Activated naive CD8-positive, alpha-beta T cell treated with anti-CD3 and anti-CD28 coated beads, Interleukin-2, amount 50 U/mL, for 16 hours (primary cell): Measurements from ENCODE around the gene COX7A1.
"Not testable (repeated sequence)": the region's sequence is repeated elsewhere in the genome, so short reads cannot be mapped to it uniquely, and the experiment has no call there.

Experiments used
- DNase-seq: peaks from one replicate; pipeline ENCODE4 v3.0.0-alpha.2; 2020; ENCODE audit warnings: low read depth, low spot score

COX7A1 gene

DNA sequence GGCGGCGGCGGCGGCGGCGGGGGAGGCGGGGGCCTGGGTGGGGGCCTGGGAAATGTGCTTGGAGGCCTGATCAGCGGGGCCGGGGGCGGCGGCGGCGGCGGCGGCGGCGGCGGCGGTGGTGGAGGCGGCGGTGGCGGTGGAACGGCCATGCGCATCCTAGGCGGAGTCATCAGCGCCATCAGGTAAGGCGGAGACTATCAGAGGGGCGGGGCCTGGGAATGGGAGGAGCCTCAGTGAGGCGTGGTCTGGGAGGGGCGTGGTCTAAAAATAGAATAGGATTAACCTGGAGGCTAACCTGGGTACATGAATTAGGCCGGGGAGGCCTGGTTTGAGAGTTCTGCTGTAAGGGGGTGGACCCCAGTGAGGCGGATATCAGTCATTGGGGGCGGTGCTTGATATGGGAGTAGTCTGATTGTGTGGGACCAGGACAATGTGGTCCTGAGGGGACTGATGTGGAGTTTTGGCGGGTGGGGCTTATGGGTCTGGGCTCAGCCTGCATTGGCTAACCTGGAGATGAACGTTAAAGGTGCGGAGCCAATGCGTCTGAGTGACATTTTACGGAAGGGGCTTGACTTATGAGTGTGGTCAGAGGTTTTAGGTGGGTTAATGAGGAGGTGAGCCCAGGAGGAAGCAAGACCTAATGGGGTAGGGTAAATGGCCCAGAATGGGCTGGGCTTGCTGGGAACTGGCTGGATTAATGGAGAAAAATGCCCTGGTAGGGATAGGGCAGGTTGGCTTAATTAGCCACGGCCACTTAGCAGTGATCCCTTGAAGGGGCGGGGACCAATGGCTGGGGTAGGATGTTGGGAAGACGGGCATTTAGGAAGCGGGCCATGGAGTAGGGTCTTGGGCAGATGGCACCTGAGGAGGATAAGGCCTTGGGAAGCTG, 11.0 kb downstream of the COX7A1 start:
- peak; percentile 68 for DNase-seq

DNA sequence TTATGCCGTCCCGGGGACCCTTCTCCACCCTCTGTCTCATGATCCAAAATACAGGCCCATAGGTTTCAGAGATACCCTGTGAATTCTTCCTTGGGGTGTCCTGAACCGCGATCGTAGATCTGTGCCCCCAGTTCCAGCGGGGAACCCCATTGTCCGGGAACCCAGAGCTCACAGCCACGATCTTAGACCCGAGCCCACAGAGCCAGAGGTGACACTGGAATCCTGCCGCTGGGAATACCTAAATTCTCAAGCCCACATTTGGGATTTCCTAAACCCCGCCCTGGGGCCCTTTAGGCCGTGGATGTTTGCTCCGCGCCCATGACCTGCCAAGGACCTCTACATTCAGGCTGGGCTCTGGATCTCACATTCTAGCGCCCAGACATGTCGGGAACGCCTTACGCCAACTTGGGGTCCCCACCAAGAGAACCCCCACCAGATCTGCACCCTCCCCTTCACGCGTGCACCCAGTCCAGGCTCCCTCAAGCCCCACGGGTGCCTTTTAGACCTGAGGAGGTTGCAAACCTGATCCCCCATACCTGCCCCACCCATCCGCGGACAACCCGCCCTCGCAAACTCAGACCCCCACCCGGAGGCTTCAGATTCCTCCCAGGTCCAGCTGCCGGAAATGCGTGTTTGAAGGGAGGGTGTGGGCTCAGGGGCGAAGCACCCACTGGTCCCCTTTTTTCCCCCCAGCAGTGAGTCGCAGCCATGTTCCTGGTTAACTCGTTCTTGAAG, 11.8 kb downstream of the COX7A1 start:
- DNase-seq: no peak

DNA sequence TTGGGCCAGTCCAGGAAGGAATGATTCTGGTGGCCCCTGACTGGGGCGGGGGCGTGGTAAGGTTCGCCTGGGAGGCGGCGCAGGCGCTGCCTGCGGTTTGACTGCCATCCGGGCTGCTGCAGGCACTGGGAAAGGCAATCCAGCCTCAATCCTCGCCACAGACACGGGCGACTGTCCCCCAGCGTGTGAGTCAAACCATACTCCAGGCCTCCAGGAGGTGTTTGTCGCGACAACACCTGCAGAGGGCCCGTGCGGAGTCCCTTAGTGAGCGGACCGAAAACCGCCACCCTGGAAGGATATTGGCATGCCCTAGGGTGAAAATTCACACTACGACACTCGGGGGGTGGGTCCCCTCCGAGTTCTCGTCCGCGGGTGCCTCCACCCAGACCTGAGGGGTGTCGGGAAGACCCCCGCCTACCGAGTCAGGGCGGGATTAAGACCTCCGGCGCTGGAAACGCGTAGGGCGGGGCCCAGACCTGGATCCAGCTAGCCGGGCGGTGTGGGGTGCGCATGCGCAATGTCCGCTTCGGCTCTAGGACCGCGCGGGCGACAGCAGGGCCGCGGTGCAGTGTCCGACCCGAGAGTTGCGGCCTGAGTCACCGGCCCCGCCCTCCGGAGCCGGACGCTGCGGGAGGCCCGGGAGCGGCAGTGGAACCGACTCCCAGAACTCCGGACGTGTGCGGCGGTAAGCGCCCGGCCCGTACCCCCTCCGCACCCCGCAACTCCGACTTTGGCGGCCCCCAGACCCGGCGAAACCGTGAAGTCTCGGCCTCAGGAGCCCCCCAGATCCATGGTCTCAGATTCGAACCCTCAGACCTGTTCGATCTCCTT, 12.6 kb downstream of the COX7A1 start, which contains the start of gene CAPNS1:
TSS of gene CAPNS1 (plus strand) at position 594 of the 831 bp plus-strand sequence. CDS start 946 bp downstream, outside the sequence.
- peak; percentile 73 for DNase-seq

DNA sequence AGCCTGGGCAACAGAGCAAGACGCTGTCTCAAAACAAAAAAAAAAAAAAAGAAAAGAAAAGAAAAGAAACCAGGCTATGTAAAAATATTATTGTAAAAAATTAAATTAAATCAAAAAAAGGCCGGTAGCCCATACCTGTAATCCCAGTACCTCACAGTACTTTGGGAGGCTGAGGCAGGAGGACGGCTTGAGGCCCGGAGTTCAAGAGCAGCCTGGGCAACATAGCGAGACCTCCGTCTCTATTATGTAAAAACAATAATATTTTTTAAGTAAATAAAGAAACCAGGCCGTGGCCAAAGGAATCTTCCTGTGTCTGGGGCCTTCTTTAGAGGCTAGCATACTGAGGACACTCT, 13.2 kb downstream of the COX7A1 start:
- DNase-seq: no peak

DNA sequence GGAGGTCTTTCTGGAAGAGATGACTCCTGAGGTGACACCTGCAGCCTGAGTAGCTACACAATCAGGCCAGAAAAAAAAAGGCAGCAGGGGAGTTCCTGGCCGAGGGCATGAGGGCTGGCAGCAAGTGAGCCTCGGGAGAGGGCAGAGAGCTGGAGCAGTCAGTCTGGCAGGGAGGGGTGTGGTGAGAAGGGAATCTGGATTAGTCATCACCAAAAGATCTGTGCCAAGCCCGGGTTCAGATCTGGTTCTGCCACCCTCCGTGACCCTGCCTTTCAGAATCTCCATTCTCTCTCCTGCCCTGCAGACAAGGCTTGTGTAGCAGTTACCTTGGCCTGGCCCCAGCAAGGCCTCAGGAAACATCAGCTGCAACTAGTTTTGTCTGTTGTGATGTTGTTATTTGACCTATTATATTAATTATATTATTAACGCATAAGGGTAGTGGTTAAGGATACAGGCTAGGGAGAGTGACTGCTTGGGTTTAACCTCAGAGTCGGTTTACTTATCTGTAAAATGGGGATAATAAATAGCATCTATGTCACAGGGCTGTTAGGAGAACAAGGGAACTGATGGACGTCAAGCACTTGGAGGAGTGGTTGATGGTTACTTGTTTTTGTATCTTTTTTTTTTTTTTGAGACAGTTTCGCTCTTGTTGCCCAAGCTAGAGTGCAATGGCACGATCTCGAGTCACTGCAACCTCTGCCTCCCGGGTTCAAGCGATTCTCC, 15.1 kb downstream of the COX7A1 start:
- DNase-seq: no peak

DNA sequence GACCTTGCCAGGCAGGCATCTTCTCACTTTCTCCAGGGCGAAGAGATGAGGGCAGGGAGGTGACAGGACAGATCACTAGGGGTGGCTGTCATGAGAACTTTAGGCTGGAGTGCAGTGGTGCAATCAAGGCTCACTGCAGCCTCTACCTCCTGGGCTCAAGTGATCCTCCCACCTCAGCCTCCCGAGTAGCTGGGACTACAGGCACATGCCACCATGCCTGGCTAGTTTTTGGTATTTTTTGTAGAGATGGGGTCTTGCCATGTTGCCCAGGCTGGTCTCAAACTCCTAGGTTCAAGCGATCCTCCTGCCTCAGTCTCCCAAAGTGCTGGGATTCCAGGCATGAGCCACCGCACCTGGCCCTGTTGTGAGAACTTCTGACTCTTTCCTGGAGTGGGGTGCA, 17.4 kb downstream of the COX7A1 start:
- not testable (repeated sequence) for DNase-seq

DNA sequence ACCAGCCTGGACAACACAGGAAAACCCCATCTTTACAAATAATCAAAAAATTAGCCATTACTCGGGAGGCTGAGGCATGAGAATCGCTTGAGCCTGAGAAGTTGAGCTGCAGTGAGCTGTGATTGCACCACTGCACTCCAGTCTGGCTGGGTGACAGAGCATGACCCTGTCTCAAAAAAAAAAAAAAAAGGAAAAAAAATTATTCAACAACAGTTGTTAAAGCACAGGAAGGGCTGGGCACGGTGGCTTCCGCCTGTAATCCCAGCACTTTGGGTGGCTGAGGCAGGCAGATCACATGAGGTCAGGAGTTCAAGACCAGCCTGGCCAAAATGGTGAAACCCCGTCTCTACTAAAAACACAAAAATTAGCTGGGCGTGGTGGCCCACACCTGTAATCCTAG, 21.0 kb downstream of the COX7A1 start:
- DNase-seq: not testable (repeated sequence)

DNA sequence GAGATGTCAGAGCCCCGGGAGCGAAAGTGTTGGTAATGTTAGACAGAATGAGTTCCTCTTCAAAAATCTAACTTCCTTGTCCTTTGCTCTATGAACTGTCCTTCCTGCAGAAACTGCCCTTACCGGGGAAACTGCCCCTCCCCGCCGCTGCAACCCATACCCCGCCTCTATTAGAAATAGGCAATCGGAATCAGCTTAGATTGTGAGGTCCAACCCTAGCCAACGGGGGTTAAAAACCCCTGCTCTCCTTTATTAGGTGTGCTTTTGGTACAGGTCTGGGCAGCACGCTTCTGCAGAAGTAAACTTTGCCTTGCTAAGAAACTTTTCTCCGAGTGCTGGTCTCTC, 23.9 kb downstream of the COX7A1 start:
- DNase-seq: no peak

DNA sequence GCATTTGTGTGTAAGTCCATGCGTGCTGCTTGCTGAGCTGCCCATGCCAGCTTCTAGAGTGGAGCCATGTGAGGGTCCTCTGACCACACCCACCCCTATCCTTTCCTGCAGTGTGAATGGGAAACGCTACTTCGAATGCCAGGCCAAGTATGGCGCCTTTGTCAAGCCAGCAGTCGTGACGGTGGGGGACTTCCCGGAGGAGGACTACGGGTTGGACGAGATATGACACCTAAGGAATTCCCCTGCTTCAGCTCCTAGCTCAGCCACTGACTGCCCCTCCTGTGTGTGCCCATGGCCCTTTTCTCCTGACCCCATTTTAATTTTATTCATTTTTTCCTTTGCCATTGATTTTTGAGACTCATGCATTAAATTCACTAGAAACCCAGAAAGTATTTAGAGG, 26.7 kb downstream of the COX7A1 start:
- no peak for DNase-seq

DNA sequence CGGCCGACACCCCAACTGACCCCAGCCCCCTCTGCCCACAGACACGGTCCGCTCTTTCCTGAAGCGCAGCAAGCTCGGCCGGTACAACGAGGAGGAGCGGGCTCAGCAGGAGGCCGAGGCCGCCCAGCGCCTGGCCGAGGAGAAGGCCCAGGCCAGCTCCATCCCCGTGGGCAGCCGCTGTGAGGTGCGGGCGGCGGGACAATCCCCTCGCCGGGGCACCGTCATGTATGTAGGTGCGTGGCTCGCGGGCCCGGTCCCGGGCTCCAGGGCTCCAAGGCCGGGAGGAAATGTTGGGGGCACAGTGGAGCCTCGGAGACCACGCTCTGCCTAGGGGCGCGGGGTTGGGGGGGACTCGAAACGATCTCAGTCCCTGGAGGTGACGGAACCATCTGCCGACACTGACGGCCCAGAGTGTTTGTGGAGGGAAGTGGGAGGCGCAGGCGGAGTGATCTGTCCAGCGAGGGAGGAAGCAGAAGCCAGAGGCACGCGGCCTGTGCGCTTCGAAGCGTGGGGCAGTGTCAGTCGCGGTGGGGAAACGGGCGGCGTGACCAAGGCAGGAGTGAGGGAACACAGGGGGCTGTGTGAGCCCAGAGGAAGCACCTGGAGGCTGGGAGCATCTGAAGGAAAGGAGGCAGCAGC, 30.6 kb downstream of the COX7A1 start:
- no peak for DNase-seq

DNA sequence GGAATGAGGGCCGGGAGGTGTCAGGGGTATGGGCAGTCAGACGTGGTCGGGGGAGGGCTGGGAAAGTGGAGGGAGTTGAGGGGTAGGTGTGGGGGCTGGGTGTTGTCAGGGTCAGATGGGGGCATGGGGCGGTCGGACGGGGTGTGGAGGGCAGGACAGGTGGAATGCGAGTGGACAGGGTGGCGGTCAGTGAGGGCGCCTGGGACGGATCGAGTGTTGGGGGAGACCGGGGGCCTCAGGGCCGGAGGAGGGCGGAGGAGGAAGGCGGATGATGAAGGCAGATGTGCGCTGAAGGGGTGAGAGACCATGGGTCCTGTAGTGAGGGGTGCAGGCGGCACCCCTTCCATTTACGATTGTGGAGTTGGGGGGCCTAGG, 31.3 kb downstream of the COX7A1 start:
- DNase-seq: no peak

DNA sequence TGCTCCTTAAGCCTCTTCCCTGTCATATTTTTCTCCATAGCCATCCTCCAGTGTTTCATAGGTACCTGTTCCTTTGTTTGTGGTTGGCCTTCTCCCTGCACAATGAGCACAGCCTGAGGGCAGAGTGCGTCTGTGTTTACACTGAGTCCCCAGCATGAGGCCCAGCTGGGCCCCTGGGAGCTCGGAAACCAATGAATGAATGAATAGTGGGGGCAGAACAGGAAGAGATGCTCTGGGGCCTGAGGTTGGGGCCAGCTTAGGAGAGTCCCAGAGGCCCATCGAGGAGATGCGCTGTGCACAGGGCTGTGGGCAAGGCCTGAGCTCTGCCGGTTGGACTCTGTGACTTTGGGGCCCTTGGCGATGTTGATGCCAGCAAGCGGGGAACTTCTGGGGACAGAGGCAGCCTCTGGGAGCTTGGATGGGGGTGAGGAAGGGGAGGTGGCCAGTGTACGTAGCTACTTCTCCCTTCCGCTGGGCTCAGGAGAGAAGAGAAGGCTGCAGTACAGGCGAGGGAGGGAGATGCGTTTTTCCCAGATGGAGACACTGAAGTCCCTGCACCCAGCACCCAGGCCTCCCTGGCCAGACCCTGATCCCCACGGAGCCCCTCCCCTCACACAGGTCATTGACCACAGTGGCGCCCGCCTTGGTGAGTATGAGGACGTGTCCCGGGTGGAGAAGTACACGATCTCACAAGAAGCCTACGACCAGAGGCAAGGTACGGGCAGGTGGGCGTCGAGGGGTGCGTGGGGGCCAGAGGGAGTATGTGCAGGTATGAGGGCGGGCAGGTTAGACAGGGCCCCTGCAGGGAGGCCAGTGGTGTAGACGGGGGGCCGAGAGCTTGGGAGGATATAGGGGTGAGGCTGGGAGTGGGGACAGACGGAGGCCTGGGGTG, 31.9 kb downstream of the COX7A1 start:
- no peak for DNase-seq

DNA sequence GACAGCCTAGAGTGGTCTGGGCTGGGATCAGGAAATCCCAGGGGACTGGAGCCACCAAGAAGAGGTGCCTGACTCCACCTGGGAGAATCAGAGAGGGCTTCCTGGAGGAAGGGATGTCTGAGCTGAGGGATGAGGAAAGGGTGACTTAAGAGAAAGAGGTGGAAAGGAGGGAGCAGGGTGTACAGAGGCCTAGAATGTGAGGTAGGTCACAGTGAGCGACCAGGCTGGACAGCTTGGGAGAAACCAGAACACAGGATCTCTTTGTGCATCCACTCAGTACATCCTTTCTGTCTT, 36.0 kb downstream of the COX7A1 start:
- DNase-seq: no peak

DNA sequence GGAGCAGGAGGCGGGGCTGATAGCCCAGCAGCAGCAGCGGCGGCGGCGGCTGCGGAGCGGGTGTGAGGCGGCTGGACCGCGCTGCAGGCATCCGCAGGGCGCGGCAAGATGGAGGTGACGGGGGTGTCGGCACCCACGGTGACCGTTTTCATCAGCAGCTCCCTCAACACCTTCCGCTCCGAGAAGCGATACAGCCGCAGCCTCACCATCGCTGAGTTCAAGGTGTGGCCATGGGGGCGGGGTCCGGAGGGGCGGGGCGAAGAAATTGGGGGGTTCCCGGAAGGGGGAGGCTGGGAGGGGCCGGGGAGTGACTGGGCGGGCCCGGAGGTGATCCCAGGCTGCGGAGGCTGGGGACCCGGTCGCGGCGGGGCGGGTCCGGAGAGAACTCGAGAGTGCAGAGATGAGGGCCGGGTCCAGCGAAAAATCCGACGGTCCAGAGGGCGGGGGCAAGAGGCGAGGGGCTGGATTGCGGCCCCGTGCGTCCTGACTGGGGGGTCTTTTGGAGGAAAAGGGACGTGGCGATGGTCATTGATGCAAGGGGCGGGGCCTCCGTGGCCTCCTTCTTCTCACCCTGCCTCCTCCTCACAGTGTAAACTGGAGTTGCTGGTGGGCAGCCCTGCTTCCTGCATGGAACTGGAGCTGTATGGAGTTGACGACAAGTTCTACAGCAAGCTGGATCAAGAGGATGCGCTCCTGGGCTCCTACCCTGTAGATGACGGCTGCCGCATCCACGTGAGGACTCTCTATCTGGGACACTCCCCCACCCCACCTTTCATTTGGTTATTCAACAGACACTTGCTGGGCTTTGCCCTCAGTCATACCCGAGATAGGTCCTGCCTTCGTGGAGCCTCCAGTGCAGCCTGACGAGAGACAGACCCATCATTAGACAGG, 36.5 kb downstream of the COX7A1 start, which contains the start of gene TBCB:
TSS of gene TBCB (plus strand) at position 16 of the 891 bp plus-strand sequence. CDS start at position 109, 93 bp downstream.
- peak; percentile 87 for DNase-seq

DNA sequence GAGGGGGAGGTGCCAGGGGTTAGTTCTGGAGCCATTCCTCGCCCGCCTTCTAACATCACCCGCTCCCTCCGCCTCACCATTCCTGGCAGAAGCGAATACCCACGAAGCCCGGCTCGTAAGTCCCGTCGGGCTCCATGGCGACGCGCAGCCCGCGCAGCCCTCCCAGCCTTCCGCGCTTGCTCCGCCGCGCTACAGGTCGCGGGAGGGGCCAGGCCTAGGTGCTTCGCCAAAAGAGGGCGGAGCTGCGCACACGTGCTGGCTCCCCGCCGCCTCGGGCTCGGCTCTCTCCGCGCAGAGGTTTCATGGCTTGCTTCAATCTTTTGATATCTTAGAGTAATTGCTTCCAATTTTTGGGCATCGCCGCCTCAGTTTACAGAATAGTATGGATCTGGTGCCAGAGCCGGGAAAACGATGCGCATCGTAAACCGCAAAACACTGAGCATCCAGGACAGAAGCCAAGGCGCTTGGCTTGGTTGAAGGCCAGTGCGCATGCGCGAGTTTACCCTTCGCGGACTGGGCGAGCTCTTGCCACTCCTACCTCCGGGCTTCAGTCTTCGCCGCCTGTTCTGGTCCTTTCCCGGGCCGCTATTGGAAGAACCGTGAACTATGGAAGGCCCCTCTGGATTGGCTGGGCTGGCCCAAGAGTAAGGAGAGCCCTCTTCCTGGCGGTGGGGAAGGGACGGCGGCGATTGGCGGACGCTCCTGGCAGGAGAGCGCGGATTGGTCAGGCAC, 37.4 kb downstream of the COX7A1 start, which contains the start of gene POLR2I:
TSS of gene POLR2I (minus strand) at position 155 of the 732 bp plus-strand sequence. CDS start at position 136, 19 bp downstream.
- DNase-seq: peak; percentile 92

DNA sequence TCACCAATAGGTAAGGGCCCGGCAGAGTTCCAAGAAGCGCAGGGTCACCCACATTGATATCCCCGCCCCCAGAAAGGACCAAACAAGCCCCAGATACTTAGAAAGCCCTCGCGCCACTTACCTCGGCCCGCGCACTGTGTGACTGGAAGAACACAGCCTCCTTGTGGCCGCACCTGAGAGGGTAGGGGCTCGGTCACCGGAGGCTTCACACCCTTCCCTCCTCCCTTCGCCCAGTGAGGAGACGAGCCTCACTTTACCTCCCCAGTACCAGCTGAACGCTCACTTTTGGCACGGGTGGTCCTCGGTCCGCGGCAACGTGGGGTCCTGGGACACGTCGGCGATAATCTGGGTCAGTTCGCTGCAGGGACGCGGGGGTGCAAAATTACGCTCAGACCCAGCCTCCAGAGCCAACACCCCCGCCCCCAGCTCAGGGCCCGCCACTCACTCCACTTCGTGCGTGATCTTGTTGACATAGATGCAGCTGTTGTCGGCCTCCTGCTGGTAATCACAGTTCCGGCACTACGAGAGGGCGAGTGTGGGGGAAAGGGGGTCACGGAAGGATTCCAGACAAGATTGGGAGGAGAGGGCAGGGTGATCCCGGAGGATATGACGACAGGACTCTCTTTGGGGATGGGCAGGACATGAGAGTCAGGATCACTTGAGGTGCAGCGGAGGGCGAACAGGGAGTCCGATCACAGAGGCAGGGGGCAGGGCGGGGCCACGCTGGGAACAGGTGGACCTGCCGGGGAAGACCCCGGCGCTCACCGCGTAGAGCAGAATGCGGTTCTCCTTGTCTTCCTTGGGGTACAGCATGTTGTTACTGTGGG, 38.1 kb downstream of the COX7A1 start:
- DNase-seq: no peak

DNA sequence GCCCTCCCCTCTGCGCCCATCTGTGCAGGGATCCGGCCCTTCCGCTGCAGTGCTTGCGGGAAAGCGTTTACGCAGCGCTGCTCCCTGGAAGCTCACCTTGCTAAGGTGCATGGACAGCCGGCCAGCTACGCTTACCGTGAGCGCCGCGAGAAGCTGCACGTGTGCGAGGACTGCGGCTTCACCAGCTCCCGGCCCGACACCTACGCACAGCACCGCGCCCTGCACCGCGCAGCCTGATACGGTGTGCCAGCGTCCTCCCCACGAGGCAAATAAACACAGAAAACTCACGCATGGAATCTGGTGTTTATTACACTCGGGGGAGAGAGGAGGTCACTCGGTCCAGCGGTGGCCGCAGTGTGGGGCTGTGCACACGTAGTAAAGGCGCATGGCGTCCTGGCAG, 38.8 kb downstream of the COX7A1 start:
- DNase-seq: no peak
